K562 (cell line): ENCODE data around the gene KTN1. TPM values are rescaled to one million over a fixed set of nuclear protein-coding genes. Genes with fewer than 3 reads are reported as not detected.

Experiments used
- ATAC-seq: fragments of 200-7000 bp; cut with Tn5 transposase; 3 replicates; pipeline ENCODE4 v1.9.1; 2020; ENCODE audit warnings: moderate library complexity
- BruUV-seq: library from RNA; stranded (reverse); fragments of 400-500 nt; replicated peaks from 2 replicates; lab custom pipeline; 2021; lab: Mats Ljungman, UMichigan
- CTCF ChIA-PET: fragments of 300-600 bp; formaldehyde crosslinking; extraction: SDS; loops from one replicate; lab custom pipeline; 2021; ENCODE audit warnings: low intra/inter-chr PET ratio; lab: Yijun Ruan, JAX
- POLR2A ChIA-PET: fragments of 300-600, 350-650 bp; sonication (Branson Sonifier 250); formaldehyde crosslinking; extraction: SDS; loops from one replicate; lab custom pipeline; 2021; ENCODE audit warnings: antibody characterized with exemption, inconsistent platforms; lab: Yijun Ruan, JAX
- DNase-seq, 4 experiments: peaks; one replicate each; pipeline versions ENCODE4 v3.0.0 to v3.0.0-alpha.2; 2011 to 2018; ENCODE audit warnings: low spot score in 3 of 4, mixed read lengths in 3 of 4; ENCODE audit errors: extremely low read depth in 1 of 4
- FAIRE-seq: peaks from 2 replicates; lab custom pipeline; 2011; peaks lifted over from hg19 to GRCh38; lab: Jason Lieb, UNC
- H2AFZ ChIP-seq: 2 replicates; pipeline ENCODE4 v1.6.0; 2011; ENCODE audit warnings: low read depth, low read length, control low read depth, inconsistent platforms
- H3K27ac ChIP-seq: fragments of 200-600 bp; 3 replicates; pipeline ENCODE4 v1.8.0; 2011; ENCODE audit warnings: low read depth, mild to moderate bottlenecking, control low read depth, inconsistent platforms, low read length, moderate library complexity, mixed read lengths; ENCODE audit errors: extremely low read depth
- H3K27me3 ChIP-seq, 2 experiments: fragments of 300-600 bp in 1 of 2; 2 replicates in 1 of 2; 3 replicates in 1 of 2; pipeline versions ENCODE4 v1.6.0 to v1.8.0; 2011; ENCODE audit warnings: inconsistent platforms in 2 of 2, low read length in 2 of 2, mild to moderate bottlenecking in 1 of 2, mixed read lengths in 1 of 2, moderate library complexity in 1 of 2; ENCODE audit not compliant: control insufficient read depth in 2 of 2, insufficient read depth in 2 of 2
- H3K36me3 ChIP-seq: fragments of 300-600 bp; 3 replicates; pipeline ENCODE4 v1.8.0; 2011; ENCODE audit warnings: mild to moderate bottlenecking, low read length, inconsistent platforms; ENCODE audit not compliant: control insufficient read depth, insufficient read depth
- H3K4me1 ChIP-seq, 2 experiments: fragments of 200-600 bp in 1 of 2; replicated peaks in 1 of 2; 2 replicates in 1 of 2; 3 replicates in 1 of 2; pipeline versions ENCODE4 v1.5.1 to v1.8.0; 2011; ENCODE audit warnings: inconsistent platforms in 2 of 2, low read length in 2 of 2, mild to moderate bottlenecking in 1 of 2, mixed read lengths in 1 of 2, moderate library complexity in 1 of 2; ENCODE audit not compliant: control insufficient read depth in 2 of 2, insufficient read depth in 2 of 2
- H3K4me2 ChIP-seq: 2 replicates; pipeline ENCODE4 v1.6.1; 2011; ENCODE audit warnings: low read length, control low read depth, inconsistent platforms, mixed read lengths; ENCODE audit not compliant: insufficient read depth
- H3K4me3 ChIP-seq: fragments of 200-600 bp; sonication (generic), shearing (Covaris generic); 2 replicates; pipeline ENCODE4 v1.5.1; 2016; ENCODE audit warnings: control low read depth, inconsistent platforms
- H3K79me2 ChIP-seq: fragments of 200-600 bp; 3 replicates; pipeline ENCODE4 v1.8.0; 2011; ENCODE audit warnings: low read length, inconsistent platforms; ENCODE audit not compliant: control insufficient read depth, insufficient read depth
- H3K9ac ChIP-seq, 2 experiments: 2 replicates each; pipeline versions ENCODE4 v1.6.0 to v1.6.1; 2011; ENCODE audit warnings: low read depth in 2 of 2, low read length in 2 of 2, control low read depth in 1 of 2, inconsistent platforms in 1 of 2, mild to moderate bottlenecking in 1 of 2, mixed read lengths in 1 of 2; ENCODE audit not compliant: insufficient read depth in 1 of 2
- H3K9me1 ChIP-seq: one replicate; pipeline ENCODE4 v1.6.0; 2011; ENCODE audit warnings: inconsistent platforms, mild to moderate bottlenecking, low read length, moderate library complexity; ENCODE audit not compliant: control insufficient read depth, insufficient read depth
- H3K9me3 ChIP-seq: replicated peaks from 2 replicates; pipeline ENCODE4 v1.5.1; 2011; ENCODE audit warnings: low read depth, low read length, inconsistent platforms; ENCODE audit not compliant: control insufficient read depth, insufficient read depth
- H4K20me1 ChIP-seq: replicated peaks from 2 replicates; pipeline ENCODE4 v1.6.1; 2011; ENCODE audit warnings: low read length, inconsistent platforms, mixed read lengths; ENCODE audit not compliant: control insufficient read depth, insufficient read depth
- RCOR1 ChIP-seq, 2 experiments: IDR thresholded peaks; 2 replicates each; pipeline ENCODE4 v1.6.1; 2012; ENCODE audit warnings: low read depth in 2 of 2, low read length in 2 of 2, borderline replicate concordance in 1 of 2, improper control_type of control experiment in 1 of 2
- SMC3 ChIP-seq: conservative IDR thresholded peaks from 2 replicates; pipeline ENCODE4 v1.6.1; 2011; ENCODE audit warnings: low read depth, low read length, improper control_type of control experiment; ENCODE audit not compliant: insufficient read depth
- ZNF699 ChIP-seq: fragments of 250-450 bp; sonication (Bioruptor Pico); IDR thresholded peaks from 2 replicates; pipeline ENCODE4 v1.8.0; 2021; ENCODE audit warnings: mild to moderate bottlenecking, moderate library complexity; ENCODE audit not compliant: insufficient replicate concordance
- WGBS: fragments of 100-300 bp; shearing (Covaris generic); methylation state at CpG from one replicate; pipeline ENCODE4 v1.1.6; 2016; ENCODE audit warnings: low coverage, mixed read lengths; ENCODE audit not compliant: insufficient coverage; ENCODE audit errors: missing lambda C conversion rate; 5-methylcytosine and 5-hydroxymethylcytosine counted together
- in situ Hi-C: fragments of 300-500 bp; cut with MboI; formaldehyde crosslinking; loops from 4 replicates; pipeline ENCODE4 v1.15.0; 2018; ENCODE audit warnings: inconsistent platforms, mixed read lengths
- intact Hi-C: fragments of 100-400 bp; cut with micrococcal nuclease; formaldehyde crosslinking; loops from 2 replicates; pipeline ENCODE4 v1.14.2; 2022
- polyA plus RNA-seq, 8 experiments: library from polyadenylated mRNA; depleted of rRNA in 4 of 8; stranded (reverse) in 5 of 8; unstranded in 3 of 8; fragments of >200 nt; fragmentation: Nextera tagmentation in 2 of 8; fragmentation: Illumina TruSeq in 1 of 8; extraction: Ambion mirVana in 2 of 8; extraction: Trizol in 1 of 8; gene quantifications; 2 replicates each; pipeline versions ENCODE4 v1.2.1 to v1.2.3, GENCODE V29; 2011 to 2014; ENCODE audit warnings: inconsistent platforms in 1 of 8, missing spikeins in 1 of 8
- total RNA-seq, 7 experiments: library from RNA; depleted of rRNA in 6 of 7; stranded (reverse); fragments of >200 nt in 6 of 7; fragmentation: Illumina TruSeq in 2 of 7; extraction: Trizol in 2 of 7; gene quantifications; 2 replicates each; pipeline versions ENCODE4 v1.2.1 to v1.2.3, GENCODE V29; 2011 to 2021; ENCODE audit warnings: low replicate concordance in 1 of 7
- TF ChIP-seq, protein P1 (sequence below): fragments of 450-650 bp; IDR thresholded peaks from 2 replicates; pipeline ENCODE4 v1.6.1; 2016; ENCODE audit warnings: low read depth, mild to moderate bottlenecking, moderate library complexity

The KTN1 gene
- total and polyA plus RNA-seq, 9 of the 15 experiments (the other 6 are each of a cell fraction or from before 2014, with no cell fraction given): 34.8 to 120 (median 63.6) TPM

DNA sequence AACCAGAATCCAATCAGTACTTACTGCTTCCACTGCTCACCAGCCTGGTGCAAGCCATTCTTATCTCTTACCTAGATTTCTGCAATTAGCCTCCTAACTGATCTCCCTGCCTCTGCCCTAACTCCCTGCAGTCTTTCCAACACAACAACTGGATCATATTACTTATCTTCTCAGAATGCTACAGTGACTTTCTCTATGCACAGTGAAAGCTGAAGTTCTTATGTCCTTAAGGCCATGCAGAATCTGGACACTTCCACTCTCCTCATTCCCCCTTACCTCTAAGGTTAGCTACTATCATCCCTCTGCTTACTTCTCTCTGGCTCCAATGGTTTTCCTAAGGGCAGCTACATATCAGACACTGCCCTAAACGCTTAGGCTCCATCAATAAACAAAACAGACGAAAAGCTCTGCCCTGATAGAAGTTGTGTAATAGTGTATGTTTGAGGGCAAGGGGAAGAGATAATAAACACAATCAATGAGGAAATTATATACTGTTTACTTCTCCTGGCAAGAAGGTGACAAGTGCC, 4.0 kb downstream of the KTN1 start:
- H3K9me3 ChIP-seq: no peaks in the 10 kb centered on the region
- BruUV-seq: no TSS peak
- 0 out of 2 replicates have a peak overlapping the region, but pooled peaks have one; percentile 4 for H3K4me2 ChIP-seq
- no peaks in the 10 kb centered on the region for H3K27me3 ChIP-seq
- FAIRE-seq (no peak), ATAC-seq (no peak), DNase-seq (peak in 1 of 4 experiments; percentile 15)
- ChIA-PET CTCF (no interaction called here), POLR2A (no interaction called here)
- peaks cover 15% of the 10 kb centered on the region for H4K20me1 ChIP-seq
- peaks cover 94% of the 10 kb centered on the region for H3K79me2 ChIP-seq
- intact Hi-C loops (no loop called here), in situ Hi-C loops (no loop called here)
- no peak for TF ChIP-seq ZNF699 (CRISPR knock-in tag)
- TF ChIP-seq RCOR1 (IDR thresholded peaks at IDR 0.05; ENCODE audit: borderline replicate concordance in 1 of 2, low read depth in 2 of 2, low read length in 2 of 2): peak in 1 of 2 experiments; percentile 40; a peak in 1 of 4 replicates
- TF ChIP-seq, protein P1, sequence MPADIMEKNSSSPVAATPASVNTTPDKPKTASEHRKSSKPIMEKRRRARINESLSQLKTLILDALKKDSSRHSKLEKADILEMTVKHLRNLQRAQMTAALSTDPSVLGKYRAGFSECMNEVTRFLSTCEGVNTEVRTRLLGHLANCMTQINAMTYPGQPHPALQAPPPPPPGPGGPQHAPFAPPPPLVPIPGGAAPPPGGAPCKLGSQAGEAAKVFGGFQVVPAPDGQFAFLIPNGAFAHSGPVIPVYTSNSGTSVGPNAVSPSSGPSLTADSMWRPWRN: 0 out of 2 replicates have a peak, but pooled peaks have one; percentile 26
- no peak for TF ChIP-seq SMC3
- no peaks in the 10 kb centered on the region for H3K9me1 ChIP-seq
- WGBS: 23% methylated on average over 2 of the region's 2 CpGs
- no peaks in the 10 kb centered on the region; the same call in 2 of the 3 replicates for H3K36me3 ChIP-seq
- H3K9ac ChIP-seq: no peak overlapping the region
- no peak overlapping the region for H2AFZ ChIP-seq
- H3K27ac ChIP-seq: no peak overlapping the region
- H3K4me1 ChIP-seq: peaks cover 8 to 18% of the 10 kb centered on the region in 2 experiments; a peak in 4 of 5 replicates
- no peak overlapping the region for H3K4me3 ChIP-seq
